GM21786 (cell line): ENCODE results near the gene MMEL1.

Source experiments
- ATAC-seq: cut with Tn5 transposase; IDR thresholded peaks from one replicate; pipeline ENCODE4 v1.9.1; 2021; ENCODE audit not compliant: unreplicated experiment

Gene MMEL1

GRCh38 chr1:2605509-2606395 lies 27.1 kb downstream of the MMEL1 start:
- no peak for ATAC-seq

GRCh38 chr1:2604844-2605508 lies 27.8 kb downstream of the MMEL1 start:
- ATAC-seq: no peak

- ATAC-seq: no peak
Observed at GRCh38 chr1:2604156-2604843, 28.5 kb downstream of the MMEL1 start.

GRCh38 chr1:2603521-2604155 lies 29.2 kb downstream of the MMEL1 start:
- no peak for ATAC-seq

GRCh38 chr1:2602866-2603520 lies 29.8 kb downstream of the MMEL1 start:
- ATAC-seq: no peak

GRCh38 chr1:2602311-2602835 lies 30.4 kb downstream of the MMEL1 start:
- ATAC-seq: no peak

- no peak for ATAC-seq
Observed at GRCh38 chr1:2601721-2602303, 31.0 kb downstream of the MMEL1 start.

- no peak for ATAC-seq
Observed at GRCh38 chr1:2598329-2598931, 34.4 kb downstream of the MMEL1 start.

- no peak for ATAC-seq
Observed at GRCh38 chr1:2597441-2598328, 35.1 kb downstream of the MMEL1 start.

- no peak for ATAC-seq
Observed at GRCh38 chr1:2596530-2597333, 36.1 kb downstream of the MMEL1 start.

GRCh38 chr1:2595812-2596529 lies 36.8 kb downstream of the MMEL1 start:
- ATAC-seq: no peak

- ATAC-seq: no peak
Observed at GRCh38 chr1:2595261-2595811, 37.5 kb downstream of the MMEL1 start.

- no peak for ATAC-seq
Observed at GRCh38 chr1:2594641-2595131, 38.1 kb downstream of the MMEL1 start.

- ATAC-seq: no peak
Observed at GRCh38 chr1:2594001-2594640, 38.7 kb downstream of the MMEL1 start.

GRCh38 chr1:2593251-2593878 lies 39.5 kb downstream of the MMEL1 start:
- ATAC-seq: no peak

- no peak for ATAC-seq
Observed at GRCh38 chr1:2592672-2593071, 40.1 kb downstream of the MMEL1 start.
